Measurements from ENCODE around the gene GRM4. TPM values are rescaled to one million over a fixed set of nuclear protein-coding genes. Genes with fewer than 3 reads are reported as not detected.

The GRM4 gene
- total RNA-seq, 4 donors from 2014 or later: not detected

- no peaks in the 10 kb centered on the region for H3K36me3 ChIP-seq
- no peak for TF ChIP-seq CTCF (IDR thresholded peaks at IDR 0.05)
- TF ChIP-seq POLR2A (IDR thresholded peaks at IDR 0.05): no peak
- no peak for DNase-seq
- H3K27me3 ChIP-seq: peaks cover 0 to 45% (median 0%) of the 10 kb centered on the region in 4 donors
- intact Hi-C loops (cut with DNase I): no loop called here
- H3K4me3 ChIP-seq: no peak overlapping the region
- H3K4me1 ChIP-seq: no peaks in the 10 kb centered on the region
- 69 to 82% methylated on average over 8 to 12 of the region's 22 CpGs for WGBS, 2 donors
- no peaks in the 10 kb centered on the region for H3K9me3 ChIP-seq
- no peak overlapping the region for H3K27ac ChIP-seq
Observed at GRCh38 chr6:34074064-34074742, 71.7 kb downstream of the GRM4 start.

DNA sequence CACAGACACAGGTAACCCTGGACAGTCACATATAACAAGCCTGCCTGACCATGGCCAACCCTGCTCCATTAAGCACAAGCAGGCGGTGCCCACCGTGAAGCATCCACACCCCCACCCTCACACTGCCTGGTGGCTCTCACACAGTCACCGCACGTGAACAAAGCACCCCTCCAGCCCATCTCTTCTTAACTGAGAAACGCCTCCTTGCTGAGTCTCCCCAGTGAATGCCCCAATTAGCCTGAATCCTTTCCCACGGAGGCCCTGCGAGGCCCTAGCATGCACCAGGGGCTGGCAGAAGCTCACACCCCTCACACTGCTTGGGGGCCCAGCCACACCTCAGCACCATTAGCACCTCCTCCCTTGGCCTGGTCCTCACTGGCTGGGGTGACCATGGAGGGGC lies 72.3 kb downstream of the GRM4 start:
- WGBS, 2 donors: 30 to 67% methylated on average over 2 to 6 of the region's 7 CpGs
- intact Hi-C loops (cut with DNase I): no loop called here
- H3K27ac ChIP-seq: no peak overlapping the region
- peaks cover 0 to 41% (median 0%) of the 10 kb centered on the region in 4 donors for H3K27me3 ChIP-seq
- H3K9me3 ChIP-seq: no peaks in the 10 kb centered on the region
- H3K4me1 ChIP-seq: no peaks in the 10 kb centered on the region
- DNase-seq: no peak
- H3K36me3 ChIP-seq: no peaks in the 10 kb centered on the region
- TF ChIP-seq POLR2A (IDR thresholded peaks at IDR 0.05) (no peak), CTCF (IDR thresholded peaks at IDR 0.05) (no peak)
- H3K4me3 ChIP-seq: no peak overlapping the region

- no peak overlapping the region for H3K27ac ChIP-seq
- H3K9me3 ChIP-seq: no peaks in the 10 kb centered on the region
- intact Hi-C loops (cut with DNase I): no loop called here
- no peaks in the 10 kb centered on the region for H3K36me3 ChIP-seq
- no peaks in the 10 kb centered on the region for H3K4me1 ChIP-seq
- no peak overlapping the region for H3K4me3 ChIP-seq
- TF ChIP-seq POLR2A (IDR thresholded peaks at IDR 0.05): no peak
- TF ChIP-seq CTCF (IDR thresholded peaks at IDR 0.05): no peak
- DNase-seq: no peak
- H3K27me3 ChIP-seq: peaks cover 0 to 46% (median 0%) of the 10 kb centered on the region in 4 donors
Observed at GRCh38 chr6:34072727-34073126, 73.2 kb downstream of the GRM4 start.

- Histone ChIP-seq H3K4me1 (no peaks in the 10 kb centered on the region), H3K9me3 (no peaks in the 10 kb centered on the region), H3K36me3 (no peaks in the 10 kb centered on the region), H3K4me3 (no peak overlapping the region), H3K27me3 (peaks cover 0 to 50% (median 0%) of the 10 kb centered on the region in 4 donors), H3K27ac (no peak overlapping the region)
- DNase-seq: no peak
- TF ChIP-seq CTCF (IDR thresholded peaks at IDR 0.05): no peak
- TF ChIP-seq POLR2A (IDR thresholded peaks at IDR 0.05): no peak
- WGBS, 2 donors: 86% methylated on average over 1 of the region's 1 CpG; no CpG with 5 or more reads in 1 of the 2 donors
- intact Hi-C loops (cut with DNase I): no loop called here
Observed at GRCh38 chr6:34071884-34072379, 74.0 kb downstream of the GRM4 start.

DNA sequence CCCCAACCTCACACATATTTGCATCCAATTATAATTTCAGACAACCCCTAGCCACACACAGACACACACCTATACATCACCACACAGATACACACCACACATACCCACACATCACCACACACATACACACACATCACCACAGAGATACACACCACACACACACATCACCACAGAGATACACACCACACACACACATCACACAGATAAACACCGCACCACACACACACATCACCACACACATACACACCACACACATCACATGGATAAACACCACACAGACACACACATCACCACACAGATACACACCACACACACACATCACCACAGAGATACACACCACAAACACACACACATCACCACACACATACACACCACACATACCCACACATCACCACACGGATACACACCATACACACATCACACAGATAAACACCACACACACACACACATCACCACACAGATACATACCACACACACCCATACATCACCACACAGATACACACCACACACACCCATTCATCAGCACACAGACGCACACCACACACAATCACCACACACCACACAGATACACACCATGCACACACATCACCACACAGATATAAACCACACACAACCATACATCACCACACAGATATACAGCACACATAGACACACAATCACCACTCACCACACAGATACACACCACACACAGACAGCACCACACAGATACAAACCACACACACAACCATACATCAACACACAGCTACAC lies 74.6 kb downstream of the GRM4 start:
- no peaks in the 10 kb centered on the region for H3K36me3 ChIP-seq
- WGBS, 2 donors: 80 to 83% methylated on average over 3 of the region's 3 CpGs
- intact Hi-C loops (cut with DNase I): no loop called here
- peaks cover 0 to 56% (median 0%) of the 10 kb centered on the region in 4 donors for H3K27me3 ChIP-seq
- no peak for DNase-seq
- no peak overlapping the region for H3K27ac ChIP-seq
- no peaks in the 10 kb centered on the region for H3K9me3 ChIP-seq
- H3K4me1 ChIP-seq: no peaks in the 10 kb centered on the region
- H3K4me3 ChIP-seq: no peak overlapping the region
- TF ChIP-seq CTCF (IDR thresholded peaks at IDR 0.05) (no peak), POLR2A (IDR thresholded peaks at IDR 0.05) (no peak)
